ENCODE results near the gene LKAAEAR1. TPM values are rescaled to one million over a fixed set of nuclear protein-coding genes. Genes with fewer than 3 reads are reported as not detected.

Gene LKAAEAR1
- total and polyA plus RNA-seq, 2 of the 4 experiments (the other 2 are of a cell fraction) = 0.21 TPM; not detected in 1

DNA sequence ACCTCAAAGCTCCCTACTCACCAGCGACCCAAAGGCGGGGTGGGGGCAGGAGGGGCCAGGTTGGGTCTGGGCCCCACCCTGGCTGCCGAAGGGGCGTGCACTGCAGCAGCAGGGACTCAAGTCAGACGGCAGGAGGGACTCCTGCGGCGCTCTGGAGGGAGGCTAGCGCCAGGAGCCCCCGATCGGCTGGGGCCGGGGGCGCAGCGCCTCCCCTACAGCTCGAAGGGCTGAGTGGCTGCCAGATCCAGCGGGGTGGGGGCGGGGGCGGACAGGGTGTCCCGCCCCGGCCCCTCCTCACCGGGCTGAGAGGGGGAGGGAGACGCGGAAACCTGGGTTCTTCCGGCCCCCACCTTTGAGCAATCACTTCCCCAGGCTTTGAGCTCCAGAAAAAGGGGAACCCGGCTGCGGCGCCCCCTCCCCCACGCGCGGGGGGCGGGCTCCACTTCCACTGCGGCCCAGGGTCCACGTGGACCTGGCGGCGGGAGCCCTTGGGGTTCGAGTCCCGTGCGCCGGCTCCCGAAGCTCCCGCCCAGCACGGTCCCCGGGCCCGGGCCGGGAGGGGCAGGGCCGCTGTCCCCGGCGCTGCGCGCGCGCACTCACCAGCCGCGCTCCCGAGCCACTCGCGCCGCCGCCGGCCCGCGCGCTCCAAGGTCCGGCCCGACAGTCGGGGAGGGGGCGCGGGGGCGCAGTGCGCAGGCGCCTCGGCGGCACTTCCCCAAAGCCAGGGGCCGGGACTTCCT lies 4.8 kb downstream of the LKAAEAR1 start, which contains the start of gene RGS19:
Gene RGS19, minus strand, starts transcription at position 246 of the 740 bp plus-strand sequence. CDS start 2,632 bp downstream, outside the sequence.
- Histone ChIP-seq H4K91ac (ENCODE audit: insufficient read depth, low read depth, low read length) (peak within 1 kb of the TSS; percentile 37; the same call in 1 of the 2 replicates), H3K4me3 (ENCODE audit: insufficient read depth, low read depth, low read length) (peak within 1 kb of the TSS; percentile 88), H3K27me3 (ENCODE audit: control insufficient read depth, insufficient read depth, low read length) (peaks cover 19% of the 10 kb centered on the region), H2BK5ac (ENCODE audit: low read depth, low read length, poor library complexity, severe bottlenecking) (no peak within 1 kb of the TSS), H3K27ac (ENCODE audit: insufficient read depth, low read length) (peak within 1 kb of the TSS; percentile 30; the same call in 1 of the 2 replicates), H3K4ac (ENCODE audit: low read depth, low read length) (peak within 1 kb of the TSS; percentile 70), H3K4me2 (ENCODE audit: low read depth, low read length) (peak within 1 kb of the TSS; percentile 78), H3K18ac (ENCODE audit: low read depth, low read length) (no peak within 1 kb of the TSS; the same call in 1 of the 2 replicates), H3K9me3 (ENCODE audit: control insufficient read depth, insufficient read depth, low read length) (no peaks in the 10 kb centered on the region), H2AK5ac (ENCODE audit: low read depth, low read length) (peak within 1 kb of the TSS; percentile 64), H3K9me1 (ENCODE audit: insufficient read depth, low read length) (no peaks in the 10 kb centered on the region), H2AFZ (replicated peaks; ENCODE audit: low read length, poor library complexity) (peak within 1 kb of the TSS; percentile 93), H2BK15ac (ENCODE audit: low read depth, low read length) (no peak within 1 kb of the TSS; the same call in 2 of the 3 replicates), H3K36me3 (ENCODE audit: control insufficient read depth, insufficient read depth, low read length) (peaks cover 9% of the 10 kb centered on the region; the same call in 1 of the 2 replicates), H3K14ac (replicated peaks; ENCODE audit: low read depth, low read length) (peak within 1 kb of the TSS; percentile 50), H3K79me1 (ENCODE audit: low read depth in 1 of 2, low read length in 2 of 2) (peaks cover 6 to 8% of the 10 kb centered on the region in 2 experiments; a peak in 3 of 4 replicates), H4K8ac (ENCODE audit: low read depth in 2 of 2, low read length in 2 of 2) (peak within 1 kb of the TSS; percentile 74 to 95), H3K4me1 (ENCODE audit: control insufficient read depth, insufficient read depth, low read length) (peaks cover 17% of the 10 kb centered on the region), H4K5ac (ENCODE audit: low read depth, low read length) (peak within 1 kb of the TSS; percentile 43), H3K23ac (ENCODE audit: low read depth, low read length) (peak within 1 kb of the TSS; percentile 1; the same call in 1 of the 2 replicates), H3K56ac (ENCODE audit: extremely low read depth, insufficient read depth, low read length) (peak within 1 kb of the TSS; percentile 11; the same call in 1 of the 2 replicates), H2BK120ac (ENCODE audit: low read depth, low read length) (0 out of 2 replicates have a peak within 1 kb of the TSS, but pooled peaks have one; percentile 23), H3K9ac (ENCODE audit: low read depth, low read length) (peak within 1 kb of the TSS; percentile 70), H2BK20ac (ENCODE audit: low read depth, low read length) (no peak within 1 kb of the TSS), H2AK9ac (replicated peaks; ENCODE audit: low read depth, low read length, poor library complexity) (peak within 1 kb of the TSS; percentile 91), H4K20me1 (ENCODE audit: insufficient read depth, low read length) (peaks cover 13% of the 10 kb centered on the region)
- TF ChIP-seq BHLHE40 (IDR thresholded peaks at IDR 0.05; ENCODE audit: low read depth, low read length) (peak; percentile 43; the same call in 1 of the 2 replicates), MAZ (IDR thresholded peaks at IDR 0.05; ENCODE audit: borderline replicate concordance, low read depth, low read length) (peak; percentile 39), RCOR1 (IDR thresholded peaks at IDR 0.05; ENCODE audit: insufficient replicate concordance, low read length) (no peak), MXI1 (IDR thresholded peaks at IDR 0.05; ENCODE audit: borderline replicate concordance, low read depth, low read length) (0 out of 2 replicates have a peak, but pooled peaks have one; percentile 16)
- no TSS peak for BruUV-seq (replicated peaks)
- intact Hi-C loops (cut with micrococcal nuclease) (no loop called here), dilution Hi-C loops (cut with HindIII; ENCODE audit: low sequenced_read_pairs, unreplicated experiment) (no loop called here), in situ Hi-C loops (cut with MboI; ENCODE audit: low sequenced_read_pairs) (no loop called here)
- peak; percentile 81 for ATAC-seq (ENCODE audit: low read depth)
- ChIA-PET CTCF (no interaction called here), POLR2A (ENCODE audit: unreplicated experiment) (no interaction called here)
- 0% methylated on average over 22 of the region's 73 CpGs; no CpG with 5 or more reads in 1 of the 2 experiments for WGBS, 2 experiments (ENCODE audit: extremely low coverage in 2 of 2, insufficient read length in 1 of 2)
- peak; percentile 64 for DNase-seq
